Vagina (tissue), 2 donors: ENCODE measurements around the gene ECE1. TPM values are rescaled to one million over a fixed set of nuclear protein-coding genes. Genes with fewer than 3 reads are reported as not detected.

Experiments
- DNase-seq, 2 donors: peaks; one replicate each; pipeline ENCODE4 v3.0.0-alpha.2; 2017; ENCODE audit errors: extremely low spot score in 2 of 2
- H3K27ac ChIP-seq: fragments of 200-600 bp; sonication (generic); one replicate; pipeline ENCODE4 v1.5.1; 2019
- H3K27me3 ChIP-seq: fragments of 200-600 bp; sonication (generic); one replicate; pipeline ENCODE4 v1.5.1; 2019
- H3K36me3 ChIP-seq, 2 donors: fragments of 200-600 bp; sonication (generic); one replicate each; pipeline ENCODE4 v1.5.1; 2017 to 2019
- H3K4me1 ChIP-seq: fragments of 200-600 bp; sonication (generic); one replicate; pipeline ENCODE4 v1.5.1; 2019
- H3K4me3 ChIP-seq, 2 donors: fragments of 200-600 bp; sonication (generic); 1 replicate in 1 of 2; 2 replicates in 1 of 2; pipeline ENCODE4 v1.5.1; 2016 to 2019
- H3K9me3 ChIP-seq: fragments of 200-600 bp; sonication (generic); one replicate; pipeline ENCODE4 v1.5.1; 2019
- POLR2A ChIP-seq, 2 donors: fragments of 450-650 bp; IDR thresholded peaks; one replicate each; pipeline ENCODE4 v1.6.1; 2017; ENCODE audit warnings: antibody characterized with exemption in 2 of 2, mild to moderate bottlenecking in 2 of 2, moderate library complexity in 2 of 2
- POLR2AphosphoS5 ChIP-seq, 2 donors: sonication (generic); formaldehyde crosslinking; IDR thresholded peaks; one replicate each; pipeline ENCODE4 v1.9.0; 2017; ENCODE audit warnings: antibody characterized with exemption in 2 of 2, mild to moderate bottlenecking in 2 of 2, low read depth in 1 of 2; ENCODE audit not compliant: insufficient read depth in 1 of 2
- intact Hi-C: fragments of 100-400 bp; cut with DNase I; formaldehyde crosslinking; loops from one replicate; pipeline ENCODE4 v1.15.1; 2023
- total RNA-seq: library from RNA; depleted of rRNA; stranded (reverse); fragments of >200 nt; gene quantifications from one replicate; pipeline ENCODE4 v1.2.3, GENCODE V29; 2016
- TF ChIP-seq, protein P1 (sequence below), 3 experiments: fragments of 450-650 bp in 2 of 3; fragments of 200-600 bp in 1 of 3; sonication (generic) in 1 of 3; IDR thresholded peaks; one replicate each; pipeline ENCODE4 v1.5.1; 2017 to 2019; ENCODE audit warnings: antibody characterized with exemption in 3 of 3, mild to moderate bottlenecking in 2 of 3, moderate library complexity in 2 of 3

Gene ECE1
- total RNA-seq, 1 donor from 2014 or later = 93.8 TPM

DNA sequence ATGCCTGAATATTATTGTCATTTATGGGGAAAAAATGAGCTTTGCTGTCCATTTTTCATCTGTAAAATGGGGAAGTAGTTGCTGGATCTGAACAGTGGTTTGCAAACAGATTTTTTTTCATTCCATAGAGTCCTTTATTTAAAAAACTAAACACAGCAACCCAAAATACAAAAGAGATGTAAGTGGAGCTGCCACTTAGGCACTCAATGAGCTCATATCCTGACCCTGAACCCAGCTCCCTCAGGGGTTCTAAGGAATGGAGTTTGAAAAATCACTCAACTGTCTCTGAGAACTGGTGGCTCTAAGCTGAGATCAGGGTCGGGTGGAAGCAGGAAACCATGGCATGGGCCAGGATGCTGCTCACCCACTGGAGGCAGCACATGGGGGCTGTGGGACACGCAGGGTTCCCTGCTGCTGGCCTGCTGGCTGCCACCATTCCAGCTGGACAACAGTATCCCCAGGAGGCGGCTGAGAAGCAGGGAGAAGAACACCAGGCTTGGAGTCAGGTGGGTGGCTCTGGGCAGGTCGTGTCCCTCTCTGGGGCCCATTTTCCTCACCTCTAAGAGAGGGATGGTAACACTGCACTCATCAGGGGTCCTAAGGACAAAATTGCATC lies 9.6 kb upstream of the ECE1 start:
- DNase-seq = no peak
- intact Hi-C loops = no loop called here
- Histone ChIP-seq H3K36me3 (no peaks in the 10 kb centered on the region), H3K4me1 (peaks cover 85% of the 10 kb centered on the region), H3K27me3 (no peaks in the 10 kb centered on the region), H3K4me3 (no peak overlapping the region), H3K9me3 (no peaks in the 10 kb centered on the region), H3K27ac (no peak overlapping the region)
- TF ChIP-seq POLR2AphosphoS5 (IDR thresholded peaks at IDR 0.05; ENCODE audit: insufficient read depth in 1 of 2, low read depth in 1 of 2) (no peak), POLR2A (IDR thresholded peaks at IDR 0.05) (no peak)

- no peak overlapping the region for H3K27ac ChIP-seq
- TF ChIP-seq POLR2AphosphoS5 (IDR thresholded peaks at IDR 0.05; ENCODE audit: insufficient read depth in 1 of 2, low read depth in 1 of 2) = no peak
- H3K4me3 ChIP-seq = no peak overlapping the region
- H3K9me3 ChIP-seq = no peaks in the 10 kb centered on the region
- H3K27me3 ChIP-seq = no peaks in the 10 kb centered on the region
- intact Hi-C loops = no loop called here
- H3K4me1 ChIP-seq = peaks cover 88% of the 10 kb centered on the region
- no peak for DNase-seq
- H3K36me3 ChIP-seq = no peaks in the 10 kb centered on the region
Observed at GRCh38 chr1:21298981-21299391, 8.7 kb upstream of the ECE1 start.

DNA sequence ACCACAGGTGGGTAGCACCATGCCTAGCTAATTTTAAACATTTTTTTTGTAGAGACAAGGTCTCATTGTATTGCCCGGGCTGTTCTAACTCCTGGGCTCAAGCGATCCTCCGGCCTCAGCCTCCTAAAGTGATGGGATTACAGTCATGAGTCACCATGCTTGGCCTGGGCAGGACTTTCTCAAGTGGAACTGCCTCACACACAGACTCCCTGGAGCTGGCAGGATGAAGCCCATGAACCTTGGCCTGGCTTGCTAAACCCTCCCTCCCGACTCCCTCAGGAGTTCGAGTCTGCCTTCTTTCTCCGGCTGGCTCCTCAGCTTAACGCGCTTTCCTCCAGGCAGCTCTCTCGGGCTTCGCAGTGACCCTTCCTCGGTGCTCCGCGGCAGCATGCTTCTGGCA lies 7.7 kb upstream of the ECE1 start:
- DNase-seq = no peak
- H3K27ac ChIP-seq = peak overlapping the region; percentile 54
- no peak overlapping the region for H3K4me3 ChIP-seq
- H3K9me3 ChIP-seq = no peaks in the 10 kb centered on the region
- H3K36me3 ChIP-seq = no peaks in the 10 kb centered on the region
- TF ChIP-seq POLR2AphosphoS5 (IDR thresholded peaks at IDR 0.05; ENCODE audit: insufficient read depth in 1 of 2, low read depth in 1 of 2) = peak in 1 of 2 donors; percentile 28
- TF ChIP-seq, protein P1, sequence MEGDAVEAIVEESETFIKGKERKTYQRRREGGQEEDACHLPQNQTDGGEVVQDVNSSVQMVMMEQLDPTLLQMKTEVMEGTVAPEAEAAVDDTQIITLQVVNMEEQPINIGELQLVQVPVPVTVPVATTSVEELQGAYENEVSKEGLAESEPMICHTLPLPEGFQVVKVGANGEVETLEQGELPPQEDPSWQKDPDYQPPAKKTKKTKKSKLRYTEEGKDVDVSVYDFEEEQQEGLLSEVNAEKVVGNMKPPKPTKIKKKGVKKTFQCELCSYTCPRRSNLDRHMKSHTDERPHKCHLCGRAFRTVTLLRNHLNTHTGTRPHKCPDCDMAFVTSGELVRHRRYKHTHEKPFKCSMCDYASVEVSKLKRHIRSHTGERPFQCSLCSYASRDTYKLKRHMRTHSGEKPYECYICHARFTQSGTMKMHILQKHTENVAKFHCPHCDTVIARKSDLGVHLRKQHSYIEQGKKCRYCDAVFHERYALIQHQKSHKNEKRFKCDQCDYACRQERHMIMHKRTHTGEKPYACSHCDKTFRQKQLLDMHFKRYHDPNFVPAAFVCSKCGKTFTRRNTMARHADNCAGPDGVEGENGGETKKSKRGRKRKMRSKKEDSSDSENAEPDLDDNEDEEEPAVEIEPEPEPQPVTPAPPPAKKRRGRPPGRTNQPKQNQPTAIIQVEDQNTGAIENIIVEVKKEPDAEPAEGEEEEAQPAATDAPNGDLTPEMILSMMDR (IDR thresholded peaks at IDR 0.05) = no peak
- no peak for TF ChIP-seq POLR2A (IDR thresholded peaks at IDR 0.05)
- intact Hi-C loops = no loop called here
- no peaks in the 10 kb centered on the region for H3K27me3 ChIP-seq
- H3K4me1 ChIP-seq = peaks cover 88% of the 10 kb centered on the region

DNA sequence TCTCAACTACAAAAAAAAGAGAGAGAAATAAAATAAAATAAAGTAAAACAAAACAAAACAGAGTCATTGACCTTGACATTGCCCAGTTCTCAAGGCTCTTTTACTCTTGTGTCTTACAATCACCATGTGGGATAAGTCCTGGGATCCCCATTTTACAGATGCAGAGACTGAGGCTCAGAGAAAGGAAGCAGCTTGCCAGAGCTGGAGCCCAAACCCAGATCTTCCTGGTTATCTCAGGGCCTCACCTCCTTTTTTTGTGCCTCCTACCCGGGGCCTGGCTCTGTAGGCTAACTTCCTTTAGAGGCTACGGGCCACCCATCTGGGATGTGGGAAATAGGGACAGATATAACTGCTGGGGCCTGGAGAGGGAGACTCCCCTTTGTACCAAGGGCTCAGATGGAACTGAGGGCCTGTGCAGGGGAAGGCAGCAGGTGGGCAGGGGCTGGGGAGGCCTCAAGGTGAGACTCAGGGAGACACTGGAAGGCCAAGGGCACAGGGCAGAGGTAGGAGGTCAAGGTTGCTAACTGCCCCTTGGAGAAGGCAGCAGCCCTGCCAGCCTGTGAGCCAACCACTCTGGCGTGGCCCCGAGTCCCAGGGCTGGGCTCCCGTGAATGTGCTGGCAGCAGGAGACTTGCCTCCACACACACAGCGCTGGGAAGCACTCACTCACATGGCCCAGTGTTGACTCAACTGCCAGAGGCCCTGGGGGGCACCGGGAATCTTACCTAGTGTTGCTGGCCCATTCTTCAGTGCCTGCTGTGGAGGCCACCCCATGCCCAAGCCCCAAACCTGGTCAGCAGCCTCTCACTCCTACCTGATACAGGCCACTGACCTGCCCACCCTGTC lies 6.5 kb upstream of the ECE1 start:
- H3K4me3 ChIP-seq = no peak overlapping the region
- H3K27ac ChIP-seq = peak overlapping the region; percentile 22
- H3K4me1 ChIP-seq = peaks cover 86% of the 10 kb centered on the region
- intact Hi-C loops = no loop called here
- no peaks in the 10 kb centered on the region for H3K27me3 ChIP-seq
- no peaks in the 10 kb centered on the region for H3K9me3 ChIP-seq
- no peaks in the 10 kb centered on the region for H3K36me3 ChIP-seq
- TF ChIP-seq POLR2AphosphoS5 (IDR thresholded peaks at IDR 0.05; ENCODE audit: insufficient read depth in 1 of 2, low read depth in 1 of 2) (no peak), POLR2A (IDR thresholded peaks at IDR 0.05) (no peak)
- TF ChIP-seq, protein P1 (IDR thresholded peaks at IDR 0.05) = no peak
- DNase-seq = no peak

DNA sequence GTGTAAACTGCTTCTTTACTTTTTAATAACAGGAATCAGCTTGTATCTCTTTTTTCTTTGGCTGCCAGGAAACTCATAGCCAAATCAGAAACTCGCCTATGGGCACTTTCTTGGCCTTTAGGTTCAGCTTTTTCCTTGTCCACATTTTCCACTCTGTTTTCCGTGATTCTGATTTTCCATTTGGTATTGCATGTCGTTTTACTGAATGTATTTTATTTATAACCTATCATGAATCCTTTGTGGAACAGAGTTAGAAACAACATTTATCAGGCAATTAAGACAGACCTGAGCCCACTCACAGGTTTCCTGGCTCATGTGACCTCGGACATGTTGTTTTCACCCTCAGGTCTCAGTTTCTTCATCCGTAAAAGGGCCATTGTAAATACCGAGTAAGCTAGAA lies 5.3 kb upstream of the ECE1 start:
- intact Hi-C loops = no loop called here
- Histone ChIP-seq H3K36me3 (no peaks in the 10 kb centered on the region), H3K9me3 (no peaks in the 10 kb centered on the region), H3K4me1 (peaks cover 93% of the 10 kb centered on the region), H3K27ac (peak overlapping the region; percentile 65), H3K27me3 (no peaks in the 10 kb centered on the region), H3K4me3 (no peak overlapping the region)
- DNase-seq = no peak
- TF ChIP-seq, protein P1 (IDR thresholded peaks at IDR 0.05) = no peak
- no peak for TF ChIP-seq POLR2A (IDR thresholded peaks at IDR 0.05)
- no peak for TF ChIP-seq POLR2AphosphoS5 (IDR thresholded peaks at IDR 0.05; ENCODE audit: insufficient read depth in 1 of 2, low read depth in 1 of 2)

DNA sequence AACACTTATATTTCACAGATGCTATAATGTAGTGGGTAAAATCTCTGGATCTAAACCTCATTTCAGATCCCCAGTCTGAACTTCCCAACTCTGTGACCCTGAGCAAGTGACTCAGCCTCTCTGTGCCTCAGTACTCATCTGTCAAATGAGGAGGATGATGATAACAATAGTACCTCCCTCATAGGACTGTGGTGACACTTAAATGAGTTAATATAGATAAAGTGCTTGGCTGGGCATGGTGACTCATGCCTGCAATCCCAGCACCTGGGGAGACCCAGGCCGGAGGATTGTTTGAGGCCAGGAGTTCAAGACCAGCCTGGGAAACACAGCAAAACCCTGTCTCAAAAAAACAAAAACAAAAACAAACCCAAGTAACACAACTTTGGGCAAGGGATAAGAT lies 4.7 kb upstream of the ECE1 start:
- no peaks in the 10 kb centered on the region for H3K9me3 ChIP-seq
- peak overlapping the region; percentile 65 for H3K27ac ChIP-seq
- no peaks in the 10 kb centered on the region for H3K27me3 ChIP-seq
- H3K4me1 ChIP-seq = peaks cover 90% of the 10 kb centered on the region
- H3K36me3 ChIP-seq = no peaks in the 10 kb centered on the region
- no peak for TF ChIP-seq POLR2AphosphoS5 (IDR thresholded peaks at IDR 0.05; ENCODE audit: insufficient read depth in 1 of 2, low read depth in 1 of 2)
- TF ChIP-seq, protein P1 (IDR thresholded peaks at IDR 0.05) = no peak
- TF ChIP-seq POLR2A (IDR thresholded peaks at IDR 0.05) = no peak
- H3K4me3 ChIP-seq = no peak overlapping the region
- intact Hi-C loops = no loop called here
- DNase-seq = no peak
